WTC11 (cell line): ENCODE measurements around the gene TIMM10B. TPM values are rescaled to one million over a fixed set of nuclear protein-coding genes. Genes with fewer than 3 reads are reported as not detected.

Experiments used
- ATAC-seq: fragments of 200-7000 bp; cut with Tn5 transposase; 2 replicates; pipeline ENCODE4 v1.10.0; 2021; ENCODE audit warnings: mild to moderate bottlenecking, moderate library complexity
- CTCF ChIA-PET: fragments of 300-600 bp; sonication (Branson Sonifier 250); formaldehyde crosslinking; loops from one replicate; lab custom pipeline; 2021; ENCODE audit warnings: antibody characterized with exemption; lab: Charles Lee
- POLR2A ChIA-PET: fragments of 350-600 bp; sonication (Branson Sonifier 250); formaldehyde crosslinking; loops from one replicate; lab custom pipeline; 2021; ENCODE audit warnings: antibody characterized with exemption; lab: Charles Lee
- DNase-seq: peaks from one replicate; pipeline ENCODE4 v3.0.0; 2021; ENCODE audit warnings: low spot score
- H3K27ac Mint-ChIP-seq: 2 replicates; pipeline ENCODE4 v1.8.0; 2021; ENCODE audit warnings: mixed read lengths
- H3K27me3 Mint-ChIP-seq: 2 replicates; pipeline ENCODE4 v1.8.0; 2021; ENCODE audit warnings: low read depth, mild to moderate bottlenecking, moderate library complexity, mixed read lengths
- H3K36me3 Mint-ChIP-seq: 2 replicates; pipeline ENCODE4 v1.8.0; 2021; ENCODE audit warnings: mixed read lengths
- H3K4me1 Mint-ChIP-seq: 2 replicates; pipeline ENCODE4 v1.8.0; 2022; ENCODE audit warnings: mixed read lengths
- H3K4me3 Mint-ChIP-seq: 2 replicates; pipeline ENCODE4 v1.8.0; 2021; ENCODE audit warnings: mild to moderate bottlenecking, moderate library complexity, mixed read lengths
- H3K9me3 Mint-ChIP-seq: 2 replicates; pipeline ENCODE4 v1.8.0; 2021; ENCODE audit warnings: mixed read lengths
- EMX1 ChIP-seq: fragments of 250-450 bp; sonication (Bioruptor Pico); IDR thresholded peaks from 2 replicates; pipeline ENCODE4 v1.8.0; 2021; ENCODE audit warnings: mild to moderate bottlenecking
- KAT7 ChIP-seq: sonication (generic); formaldehyde crosslinking; IDR thresholded peaks from 2 replicates; pipeline ENCODE4 v1.8.1; 2023; ENCODE audit warnings: missing genetic modification reagents, mild to moderate bottlenecking, borderline replicate concordance
- NFE2L1 ChIP-seq: sonication (generic); formaldehyde crosslinking; IDR thresholded peaks from 2 replicates; pipeline ENCODE4 v1.8.1; 2023; ENCODE audit warnings: missing genetic modification reagents
- NFYB ChIP-seq: sonication (generic); formaldehyde crosslinking; conservative IDR thresholded peaks from 2 replicates; pipeline ENCODE4 v1.8.0; 2022; ENCODE audit warnings: low read depth, missing genetic modification reagents
- OVOL2 ChIP-seq: fragments of 250-450 bp; sonication (Bioruptor Pico); IDR thresholded peaks from 2 replicates; pipeline ENCODE4 v1.9.0; 2021; ENCODE audit warnings: mild to moderate bottlenecking, borderline replicate concordance
- SMAD3 ChIP-seq: sonication (generic); formaldehyde crosslinking; IDR thresholded peaks from 2 replicates; pipeline ENCODE4 v1.8.0; 2022; ENCODE audit warnings: missing genetic modification reagents, mild to moderate bottlenecking, borderline replicate concordance
- ZNF121 ChIP-seq: sonication (generic); formaldehyde crosslinking; IDR thresholded peaks from 2 replicates; pipeline ENCODE4 v1.8.0; 2023; ENCODE audit warnings: missing genetic modification reagents
- ZNF423 ChIP-seq: fragments of 250-450 bp; sonication (Bioruptor Pico); IDR thresholded peaks from 2 replicates; pipeline ENCODE4 v2.1.2; 2022; ENCODE audit warnings: mild to moderate bottlenecking, moderate library complexity
- total RNA-seq: library from RNA; stranded (reverse); gene quantifications from 3 replicates; pipeline ENCODE4 v1.2.3, GENCODE V29; 2021
- TF ChIP-seq, protein P1 (sequence below): sonication (generic); formaldehyde crosslinking; IDR thresholded peaks from 2 replicates; pipeline ENCODE4 v1.8.1; 2022; ENCODE audit warnings: low read depth, mild to moderate bottlenecking, moderate library complexity, missing genetic modification reagents, borderline replicate concordance
- TF ChIP-seq, protein P2 (sequence below): sonication (generic); formaldehyde crosslinking; IDR thresholded peaks from 2 replicates; pipeline ENCODE4 v1.8.0; 2022; ENCODE audit warnings: mild to moderate bottlenecking, missing genetic modification reagents
- TF ChIP-seq, protein P3 (sequence below): fragments of 250-450 bp; sonication (Bioruptor Pico); IDR thresholded peaks from 2 replicates; pipeline ENCODE4 v1.9.0; 2021; ENCODE audit warnings: moderate library complexity, mild to moderate bottlenecking, inconsistent platforms, borderline replicate concordance
- TF ChIP-seq, protein P4 (sequence below): sonication (generic); formaldehyde crosslinking; IDR thresholded peaks from 2 replicates; pipeline ENCODE4 v1.8.1; 2023; ENCODE audit warnings: mild to moderate bottlenecking, missing genetic modification reagents
- TF ChIP-seq, protein P5 (sequence below): sonication (generic); formaldehyde crosslinking; IDR thresholded peaks from 2 replicates; pipeline ENCODE4 v1.8.0; 2022; ENCODE audit warnings: missing genetic modification reagents

Gene TIMM10B
- total RNA-seq, 1 experiment from 2014 or later = 35.8 TPM

DNA sequence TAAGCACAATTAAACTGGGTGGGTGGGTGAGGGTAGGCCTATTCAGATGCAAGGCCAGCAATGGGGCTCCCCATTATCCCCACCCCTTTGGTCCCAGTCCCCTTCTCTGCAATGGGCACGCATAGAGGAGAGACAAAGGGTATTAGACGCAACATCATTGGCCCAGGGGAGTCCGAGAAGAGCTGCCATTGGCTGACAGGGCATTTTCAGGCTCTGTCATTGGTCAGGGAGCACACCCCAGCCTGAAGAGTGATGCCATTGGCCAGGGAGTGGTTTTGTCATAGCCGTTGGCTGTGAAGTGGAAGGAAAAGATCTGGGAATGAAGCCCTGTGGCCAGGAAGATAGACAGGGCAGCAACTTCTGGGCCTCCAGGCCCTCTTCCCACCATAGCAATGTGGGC, 4.7 kb upstream of the TIMM10B start:
- H3K27me3 Mint-ChIP-seq = peaks cover 7% of the 10 kb centered on the region
- H3K4me3 Mint-ChIP-seq = no peak overlapping the region
- POLR2A ChIA-PET = no interaction called here
- peak; percentile 1; the same call in 1 of the 2 replicates for ATAC-seq
- no peak for DNase-seq
- TF ChIP-seq EMX1 (CRISPR knock-in tag) (no peak), NFE2L1 (no peak), NFYB (CRISPR knock-in tag) (0 out of 2 replicates have a peak, but pooled peaks have one; percentile 27), OVOL2 (CRISPR knock-in tag) (no peak)
- TF ChIP-seq, protein P1, sequence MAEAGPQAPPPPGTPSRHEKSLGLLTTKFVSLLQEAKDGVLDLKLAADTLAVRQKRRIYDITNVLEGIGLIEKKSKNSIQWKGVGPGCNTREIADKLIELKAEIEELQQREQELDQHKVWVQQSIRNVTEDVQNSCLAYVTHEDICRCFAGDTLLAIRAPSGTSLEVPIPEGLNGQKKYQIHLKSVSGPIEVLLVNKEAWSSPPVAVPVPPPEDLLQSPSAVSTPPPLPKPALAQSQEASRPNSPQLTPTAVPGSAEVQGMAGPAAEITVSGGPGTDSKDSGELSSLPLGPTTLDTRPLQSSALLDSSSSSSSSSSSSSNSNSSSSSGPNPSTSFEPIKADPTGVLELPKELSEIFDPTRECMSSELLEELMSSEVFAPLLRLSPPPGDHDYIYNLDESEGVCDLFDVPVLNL (CRISPR knock-in tag) = no peak
- TF ChIP-seq, all 79 proteins: peak for 1
- CTCF ChIA-PET = interaction anchor here (0.9 to 5.4 kb wide), 9 partner anchors 14 to 114 kb away, joined by 3 to 68 read pairs (median 7); partner anchors contain the start of gene SMPD1
- Mint-ChIP-seq H3K27ac (no peak overlapping the region), H3K36me3 (peaks cover 26% of the 10 kb centered on the region), H3K9me3 (no peaks in the 10 kb centered on the region), H3K4me1 (peaks cover 38% of the 10 kb centered on the region)

DNA sequence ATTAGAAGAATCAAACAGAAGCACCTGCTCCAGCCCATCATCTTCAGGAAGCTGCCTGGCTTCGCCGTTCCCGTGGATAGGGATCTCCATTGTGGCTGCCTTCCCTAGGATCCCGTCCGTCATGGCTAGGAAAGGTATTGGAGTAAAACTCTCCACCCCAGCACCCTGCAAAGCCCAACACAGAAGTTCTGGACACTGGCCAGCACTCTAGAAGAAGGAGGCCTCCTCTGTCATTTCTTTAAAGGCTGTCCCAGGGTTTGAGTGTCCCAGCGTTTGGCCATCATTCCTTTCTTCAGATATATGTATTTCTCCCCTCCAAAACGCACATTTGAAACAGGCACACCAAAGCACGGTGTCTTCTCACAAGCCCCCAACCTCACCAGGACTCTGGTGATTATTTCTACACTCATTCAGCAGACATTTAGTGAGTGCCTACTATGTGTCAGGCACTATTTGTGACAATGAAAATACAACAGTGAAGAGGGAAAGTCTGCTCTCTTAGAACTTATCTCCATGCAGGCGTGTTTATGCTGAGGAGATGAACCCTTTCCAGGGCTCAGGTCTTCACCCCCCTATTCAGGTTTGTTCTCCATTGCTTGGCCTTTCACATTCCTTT, 894 bp upstream of the TIMM10B start:
- no peak; the same call in 1 of the 2 replicates for ATAC-seq
- Mint-ChIP-seq H3K4me3 (peak overlapping the region; percentile 98), H3K27me3 (no peaks in the 10 kb centered on the region; the same call in 1 of the 2 replicates), H3K27ac (peak overlapping the region; percentile 99), H3K4me1 (peaks cover 25% of the 10 kb centered on the region), H3K36me3 (peaks cover 42% of the 10 kb centered on the region)
- CTCF ChIA-PET = no interaction called here
- no peak for TF ChIP-seq ZNF423
- TF ChIP-seq ZNF121 = no peak
- TF ChIP-seq, protein P2, sequence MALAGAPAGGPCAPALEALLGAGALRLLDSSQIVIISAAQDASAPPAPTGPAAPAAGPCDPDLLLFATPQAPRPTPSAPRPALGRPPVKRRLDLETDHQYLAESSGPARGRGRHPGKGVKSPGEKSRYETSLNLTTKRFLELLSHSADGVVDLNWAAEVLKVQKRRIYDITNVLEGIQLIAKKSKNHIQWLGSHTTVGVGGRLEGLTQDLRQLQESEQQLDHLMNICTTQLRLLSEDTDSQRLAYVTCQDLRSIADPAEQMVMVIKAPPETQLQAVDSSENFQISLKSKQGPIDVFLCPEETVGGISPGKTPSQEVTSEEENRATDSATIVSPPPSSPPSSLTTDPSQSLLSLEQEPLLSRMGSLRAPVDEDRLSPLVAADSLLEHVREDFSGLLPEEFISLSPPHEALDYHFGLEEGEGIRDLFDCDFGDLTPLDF = no peak
- peak; percentile 51; the same call in 1 of the 2 replicates for TF ChIP-seq KAT7 (CRISPR knock-in tag)
- TF ChIP-seq OVOL2 (CRISPR knock-in tag) = no peak
- TF ChIP-seq, protein P3, sequence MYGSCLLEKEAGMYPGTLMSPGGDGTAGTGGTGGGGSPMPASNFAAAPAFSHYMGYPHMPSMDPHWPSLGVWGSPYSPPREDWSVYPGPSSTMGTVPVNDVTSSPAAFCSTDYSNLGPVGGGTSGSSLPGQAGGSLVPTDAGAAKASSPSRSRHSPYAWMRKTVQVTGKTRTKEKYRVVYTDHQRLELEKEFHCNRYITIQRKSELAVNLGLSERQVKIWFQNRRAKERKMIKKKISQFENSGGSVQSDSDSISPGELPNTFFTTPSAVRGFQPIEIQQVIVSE (CRISPR knock-in tag) = no peak
- TF ChIP-seq SMAD3 = no peak
- TF ChIP-seq, protein P4, sequence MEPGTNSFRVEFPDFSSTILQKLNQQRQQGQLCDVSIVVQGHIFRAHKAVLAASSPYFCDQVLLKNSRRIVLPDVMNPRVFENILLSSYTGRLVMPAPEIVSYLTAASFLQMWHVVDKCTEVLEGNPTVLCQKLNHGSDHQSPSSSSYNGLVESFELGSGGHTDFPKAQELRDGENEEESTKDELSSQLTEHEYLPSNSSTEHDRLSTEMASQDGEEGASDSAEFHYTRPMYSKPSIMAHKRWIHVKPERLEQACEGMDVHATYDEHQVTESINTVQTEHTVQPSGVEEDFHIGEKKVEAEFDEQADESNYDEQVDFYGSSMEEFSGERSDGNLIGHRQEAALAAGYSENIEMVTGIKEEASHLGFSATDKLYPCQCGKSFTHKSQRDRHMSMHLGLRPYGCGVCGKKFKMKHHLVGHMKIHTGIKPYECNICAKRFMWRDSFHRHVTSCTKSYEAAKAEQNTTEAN = no peak
- no peak for TF ChIP-seq NFE2L1
- TF ChIP-seq, all 79 proteins: peak for 1
- POLR2A ChIA-PET = no interaction called here
- H3K9me3 Mint-ChIP-seq = no peaks in the 10 kb centered on the region
- DNase-seq = no peak

DNA sequence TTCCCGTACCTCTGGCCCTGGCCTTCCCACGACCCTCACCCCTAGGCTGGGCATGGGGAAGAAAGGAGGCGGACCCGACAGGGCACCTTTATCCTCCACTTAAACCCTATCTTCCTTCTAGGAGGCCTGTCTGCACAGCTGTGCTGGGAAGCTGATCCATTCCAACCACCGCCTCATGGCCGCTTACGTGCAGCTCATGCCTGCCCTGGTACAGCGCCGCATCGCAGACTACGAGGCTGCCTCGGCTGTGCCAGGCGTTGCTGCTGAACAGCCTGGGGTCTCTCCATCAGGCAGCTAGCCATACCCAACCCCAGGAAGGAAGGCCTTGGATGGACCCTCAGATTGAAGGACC, 599 bp downstream of the TIMM10B start:
- Mint-ChIP-seq H3K36me3 (peaks cover 40% of the 10 kb centered on the region), H3K27ac (peak overlapping the region; percentile 99)
- CTCF ChIA-PET = interaction anchor here (1.0 to 2.4 kb wide), 9 partner anchors 12 to 103 kb away, joined by 3 to 19 read pairs (median 9); no protein-coding TSS in a partner anchor
- ATAC-seq (no peak; the same call in 1 of the 2 replicates), DNase-seq (no peak)
- TF ChIP-seq, protein P5, sequence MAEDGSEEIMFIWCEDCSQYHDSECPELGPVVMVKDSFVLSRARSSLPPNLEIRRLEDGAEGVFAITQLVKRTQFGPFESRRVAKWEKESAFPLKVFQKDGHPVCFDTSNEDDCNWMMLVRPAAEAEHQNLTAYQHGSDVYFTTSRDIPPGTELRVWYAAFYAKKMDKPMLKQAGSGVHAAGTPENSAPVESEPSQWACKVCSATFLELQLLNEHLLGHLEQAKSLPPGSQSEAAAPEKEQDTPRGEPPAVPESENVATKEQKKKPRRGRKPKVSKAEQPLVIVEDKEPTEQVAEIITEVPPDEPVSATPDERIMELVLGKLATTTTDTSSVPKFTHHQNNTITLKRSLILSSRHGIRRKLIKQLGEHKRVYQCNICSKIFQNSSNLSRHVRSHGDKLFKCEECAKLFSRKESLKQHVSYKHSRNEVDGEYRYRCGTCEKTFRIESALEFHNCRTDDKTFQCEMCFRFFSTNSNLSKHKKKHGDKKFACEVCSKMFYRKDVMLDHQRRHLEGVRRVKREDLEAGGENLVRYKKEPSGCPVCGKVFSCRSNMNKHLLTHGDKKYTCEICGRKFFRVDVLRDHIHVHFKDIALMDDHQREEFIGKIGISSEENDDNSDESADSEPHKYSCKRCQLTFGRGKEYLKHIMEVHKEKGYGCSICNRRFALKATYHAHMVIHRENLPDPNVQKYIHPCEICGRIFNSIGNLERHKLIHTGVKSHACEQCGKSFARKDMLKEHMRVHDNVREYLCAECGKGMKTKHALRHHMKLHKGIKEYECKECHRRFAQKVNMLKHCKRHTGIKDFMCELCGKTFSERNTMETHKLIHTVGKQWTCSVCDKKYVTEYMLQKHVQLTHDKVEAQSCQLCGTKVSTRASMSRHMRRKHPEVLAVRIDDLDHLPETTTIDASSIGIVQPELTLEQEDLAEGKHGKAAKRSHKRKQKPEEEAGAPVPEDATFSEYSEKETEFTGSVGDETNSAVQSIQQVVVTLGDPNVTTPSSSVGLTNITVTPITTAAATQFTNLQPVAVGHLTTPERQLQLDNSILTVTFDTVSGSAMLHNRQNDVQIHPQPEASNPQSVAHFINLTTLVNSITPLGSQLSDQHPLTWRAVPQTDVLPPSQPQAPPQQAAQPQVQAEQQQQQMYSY (CRISPR knock-in tag) = no peak
- TF ChIP-seq, all 79 proteins: peak for 0
- Mint-ChIP-seq H3K27me3 (no peaks in the 10 kb centered on the region), H3K9me3 (no peaks in the 10 kb centered on the region), H3K4me1 (peaks cover 18% of the 10 kb centered on the region), H3K4me3 (peak overlapping the region; percentile 98)
- POLR2A ChIA-PET = interaction anchor here (0.8 to 1.7 kb wide), 10 partner anchors 8 to 201 kb away, joined by 3 to 15 read pairs (median 5); partner anchors contain the start of genes DNHD1, MRPL17 and TAF10
